Stimulated activated CD8-positive, alpha-beta memory T cell treated with anti-CD3 and anti-CD28 coated beads, Interleukin-4, amount 100 ng/mL, for 24 hours (primary cell): Measurements from ENCODE around the gene MGLL.

ENCODE experiments used
- DNase-seq: peaks from one replicate; pipeline ENCODE4 v3.0.0-alpha.2; 2020; ENCODE audit warnings: low read depth

MGLL gene

DNA sequence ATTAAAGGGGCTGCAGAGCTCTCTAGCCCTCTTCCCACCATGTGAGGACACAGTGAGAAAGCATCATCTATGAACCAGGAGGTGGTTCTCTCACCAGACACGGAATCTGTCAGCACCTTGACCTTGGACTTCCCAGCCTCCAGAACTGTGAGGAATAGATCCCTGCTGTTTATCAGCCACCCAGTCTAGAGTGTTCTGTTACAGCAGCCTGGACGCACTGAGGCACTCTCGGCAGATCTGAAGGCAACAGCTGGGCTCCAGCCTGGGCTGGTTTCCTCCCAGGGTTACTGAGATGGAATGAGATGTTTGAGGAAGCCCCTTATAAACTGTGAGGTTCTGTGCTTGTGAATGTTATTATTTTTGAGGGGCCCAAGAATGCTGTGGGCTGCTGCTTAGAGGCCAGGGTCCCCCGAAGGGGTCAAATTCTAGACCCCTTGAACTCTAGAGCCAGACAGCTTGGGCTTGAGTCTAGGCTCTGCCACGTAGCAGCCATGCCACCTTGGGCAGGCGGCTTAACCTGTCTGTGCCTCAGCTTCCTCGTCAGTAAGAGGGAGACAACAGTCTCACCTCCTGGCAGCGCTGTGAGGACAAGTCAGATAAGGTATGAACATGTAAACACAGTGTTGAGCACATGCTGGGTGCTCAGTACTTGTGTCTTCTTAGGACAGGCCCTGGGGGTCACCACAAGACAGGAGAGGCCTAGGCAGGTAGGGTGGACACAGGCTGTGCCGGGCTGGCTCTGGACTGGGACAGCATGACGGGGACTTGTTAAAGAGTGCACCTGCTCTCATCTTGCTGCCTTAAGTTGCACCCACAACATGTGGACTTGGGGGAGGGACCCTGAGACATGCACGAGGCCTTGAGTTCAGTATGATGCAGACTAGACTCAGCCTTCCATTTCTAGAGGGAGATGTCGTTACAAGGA is 49.2 kb downstream of the MGLL start:
- no peak for DNase-seq

DNA sequence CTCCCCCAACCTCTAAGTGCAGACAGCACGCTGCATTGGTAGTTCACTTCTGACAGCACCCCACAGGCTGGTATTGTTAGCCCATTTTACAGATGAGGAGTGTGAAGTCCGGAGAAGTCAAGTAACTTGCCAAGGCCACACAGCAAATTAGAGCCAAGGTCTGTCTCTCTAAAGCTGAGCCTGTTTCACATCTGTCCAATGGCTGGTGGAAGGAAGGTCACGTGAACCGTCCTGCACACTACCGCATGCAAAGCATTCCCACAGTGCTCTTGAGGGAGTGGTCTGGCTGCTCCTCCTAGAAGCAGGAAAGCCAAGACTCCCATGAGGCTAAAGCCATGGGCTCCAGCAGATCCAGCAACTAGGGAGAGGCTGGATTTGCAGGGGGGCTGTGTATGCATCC is 50.0 kb downstream of the MGLL start:
- no peak for DNase-seq

DNA sequence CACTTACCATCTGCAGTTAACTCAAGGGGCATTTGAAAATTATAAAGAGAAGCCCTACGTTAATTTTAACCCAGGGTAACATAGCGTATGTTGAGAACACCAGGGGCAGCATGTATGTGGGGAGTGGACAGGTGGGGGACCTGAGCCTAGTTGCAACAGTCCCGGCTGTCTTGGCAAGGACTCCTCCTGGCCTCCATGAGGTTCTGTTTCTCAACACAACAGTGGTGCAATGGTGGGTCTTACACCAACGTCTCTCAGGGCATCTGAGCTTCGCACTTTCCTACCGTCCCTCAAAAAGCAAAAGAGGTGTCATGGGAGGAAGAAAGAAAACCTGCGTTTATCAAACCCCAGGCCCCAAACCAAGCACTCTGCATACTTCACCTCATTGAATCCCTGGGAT is 50.6 kb downstream of the MGLL start:
- no peak for DNase-seq

DNA sequence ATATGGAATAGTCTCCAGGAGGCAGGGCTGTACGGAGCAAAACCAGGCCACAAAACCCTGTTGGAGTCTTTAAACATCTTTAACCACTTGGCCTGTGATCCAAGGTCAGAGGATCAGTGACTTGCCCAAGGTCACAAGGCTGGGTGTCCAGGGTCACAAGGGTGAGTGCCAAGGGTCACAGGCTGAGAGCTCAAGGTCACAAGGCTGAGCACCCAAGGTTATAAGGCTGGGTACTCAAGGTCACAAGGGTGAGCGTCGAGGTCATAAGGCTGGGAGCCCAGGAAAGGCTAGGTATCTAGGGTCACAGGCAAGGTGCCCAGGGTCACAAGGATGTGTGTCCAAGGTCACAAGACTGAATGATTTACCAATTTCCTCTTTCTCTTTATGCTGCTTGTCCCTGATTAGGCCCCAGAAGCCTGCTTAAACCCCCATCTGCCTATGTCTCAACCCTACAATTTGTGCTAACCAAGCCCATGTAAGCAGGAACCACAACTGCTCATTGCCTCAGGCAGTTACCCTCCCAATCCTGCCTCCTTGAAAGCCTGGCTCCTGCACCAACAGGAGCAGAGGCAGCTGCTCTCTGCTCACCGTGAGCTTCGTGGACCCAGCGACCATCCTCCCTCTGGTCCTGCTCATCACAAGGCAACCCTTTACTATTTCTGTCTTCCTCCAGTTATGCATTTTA is 51.5 kb downstream of the MGLL start:
- DNase-seq, result no peak

DNA sequence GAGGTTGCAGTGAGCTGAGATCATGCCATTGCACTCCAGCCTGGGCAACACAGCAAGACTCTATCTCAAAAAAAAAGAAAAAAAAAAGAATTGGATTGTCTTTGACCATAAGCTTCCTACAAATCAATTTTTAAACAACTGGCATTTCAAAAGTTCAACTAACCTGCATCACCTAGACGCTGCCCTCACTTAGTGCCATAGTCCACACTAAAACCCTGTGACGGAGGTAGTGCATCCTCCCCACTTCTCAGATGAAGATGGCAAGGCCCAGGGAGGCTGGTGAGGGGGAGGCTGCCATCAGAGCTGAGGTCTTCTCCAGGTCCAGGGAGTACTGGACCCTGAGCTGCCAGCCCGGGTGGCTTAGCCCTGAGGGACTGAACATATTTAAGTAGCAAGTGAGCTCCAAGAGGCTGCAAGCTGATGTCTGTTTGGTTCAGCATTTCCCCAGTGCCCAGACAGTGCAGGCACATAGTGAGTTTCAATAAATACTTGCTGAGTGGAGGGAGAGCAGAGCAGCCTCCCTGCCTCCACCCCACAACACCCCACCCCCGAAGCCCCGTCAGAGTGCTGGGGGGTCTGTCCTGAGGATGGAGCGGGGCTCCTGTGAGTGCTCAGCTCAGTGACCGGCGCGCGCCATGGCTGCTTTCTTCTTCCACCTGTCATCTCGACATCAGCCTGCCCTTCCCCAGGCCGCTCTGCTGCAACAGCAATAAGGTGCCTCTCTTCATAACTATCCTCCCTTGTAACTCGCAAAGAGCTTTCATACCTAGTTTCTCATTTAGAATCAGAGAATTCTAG is 52.8 kb downstream of the MGLL start:
- DNase-seq, result no peak

- DNase-seq, result no peak
Observed at GRCh38 chr3:127768346-127769008, 53.8 kb downstream of the MGLL start.

DNA sequence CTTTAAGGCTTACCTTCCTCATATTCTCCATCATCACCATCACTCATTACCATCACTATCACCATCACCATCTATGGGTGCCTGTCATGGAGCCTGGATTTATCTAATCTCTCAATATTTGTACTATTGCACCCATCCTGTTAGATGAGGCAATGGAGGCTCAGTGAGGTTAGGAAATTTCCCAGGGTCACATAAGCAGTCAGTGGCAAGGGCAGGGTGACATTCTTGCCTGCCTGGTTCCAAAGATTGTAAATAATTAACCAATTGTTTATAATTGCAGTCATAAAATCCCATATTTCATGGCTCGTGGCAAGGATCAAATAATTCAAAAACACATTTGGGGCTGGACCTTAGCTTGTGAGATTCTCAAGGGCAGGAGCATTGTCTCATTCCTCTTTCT is 55.2 kb downstream of the MGLL start:
- no peak for DNase-seq

GRCh38 chr3:127765735-127766134 is 56.6 kb downstream of the MGLL start:
- DNase-seq, result no peak

GRCh38 chr3:127764841-127765362 is 57.4 kb downstream of the MGLL start:
- DNase-seq, result no peak

DNA sequence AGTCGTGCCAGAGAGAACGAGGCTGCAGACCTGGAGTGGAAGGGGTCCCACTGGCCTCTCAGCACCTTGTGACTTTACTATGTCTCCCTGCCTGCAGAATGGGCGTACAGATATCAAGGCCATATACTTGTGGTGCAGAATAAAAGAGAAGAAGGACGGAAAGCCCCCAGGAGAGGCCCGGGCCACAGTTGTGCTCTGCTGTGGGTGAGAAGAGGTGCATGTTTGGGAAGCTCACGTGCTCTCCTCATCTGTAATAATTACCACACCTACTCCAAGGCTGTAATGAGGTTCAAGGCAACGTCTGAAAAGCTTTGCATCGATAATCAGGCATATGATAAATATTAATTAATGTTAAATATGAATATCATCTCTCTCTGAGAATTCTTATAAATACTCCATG is 58.0 kb downstream of the MGLL start:
- DNase-seq, result no peak

DNA sequence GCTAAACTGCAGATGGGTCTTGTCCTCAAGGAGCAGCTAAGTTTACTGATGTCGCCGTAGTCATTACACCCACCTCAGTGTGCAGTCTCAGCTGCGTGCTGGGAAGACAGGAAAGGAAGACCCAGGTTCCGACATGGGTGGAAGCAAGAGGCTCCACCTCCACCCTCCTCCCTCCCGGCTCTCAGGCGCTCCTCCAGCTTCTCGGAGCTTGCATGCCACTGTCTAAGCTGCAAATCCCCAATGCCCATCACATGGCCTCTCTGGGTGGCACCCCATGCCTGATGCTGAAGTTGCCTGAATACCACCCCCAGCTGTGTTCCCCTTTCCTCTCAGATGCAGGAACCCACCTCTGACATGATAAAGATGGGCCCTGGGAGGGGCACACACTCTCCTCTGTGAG is 58.5 kb downstream of the MGLL start:
- no peak for DNase-seq

- no peak for DNase-seq
Observed at GRCh38 chr3:127763337-127763736, 59.0 kb downstream of the MGLL start.

DNA sequence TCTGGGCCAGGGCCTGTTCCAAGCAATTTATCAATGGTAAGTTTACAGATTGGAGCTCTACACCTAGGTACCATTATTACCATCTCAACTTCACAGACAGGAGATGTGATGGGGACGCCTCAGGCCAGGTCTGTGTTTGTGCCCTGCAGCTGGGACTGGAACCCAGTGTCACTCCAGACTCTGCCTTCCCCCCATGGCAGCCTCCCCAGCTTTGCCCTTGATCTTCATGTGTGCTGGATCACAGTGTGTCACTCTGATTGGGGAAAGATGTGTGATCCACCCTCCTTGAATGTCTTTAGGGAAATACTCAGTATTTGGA is 59.6 kb downstream of the MGLL start:
- DNase-seq, result no peak

DNA sequence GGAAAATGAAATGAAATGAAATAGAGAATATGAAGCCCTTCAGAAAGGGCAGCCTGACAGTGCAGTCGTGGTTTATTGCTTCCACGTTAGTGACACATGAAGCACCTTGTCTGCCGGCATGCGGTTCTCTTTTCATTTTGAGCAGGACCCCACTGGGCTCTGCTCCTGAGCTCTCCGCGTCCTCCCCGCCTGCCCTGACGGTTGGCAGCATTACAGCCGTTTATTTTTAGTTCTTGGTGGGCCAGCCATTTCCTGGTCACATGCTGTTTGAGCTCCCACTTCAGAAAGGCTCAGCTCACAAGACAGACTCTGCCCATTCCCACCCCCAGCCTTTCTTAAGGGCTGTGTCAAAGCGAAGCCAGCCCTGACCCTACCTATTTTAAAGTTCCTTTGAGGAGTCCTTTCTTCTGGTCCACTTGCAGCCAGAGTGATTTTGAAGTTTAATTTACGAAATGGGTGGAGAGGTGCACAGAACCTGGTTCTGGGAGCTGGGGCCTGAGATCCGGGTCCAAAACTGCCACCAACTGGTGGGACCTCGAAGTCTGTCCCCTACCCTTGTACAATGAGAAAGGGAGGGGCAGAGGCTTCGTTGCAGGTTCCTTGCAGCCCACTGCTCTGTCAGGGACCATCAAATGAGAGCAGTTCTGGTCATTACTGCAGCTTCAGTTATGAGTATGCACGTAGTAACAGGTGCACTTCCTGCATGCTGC is 60.1 kb downstream of the MGLL start:
- DNase-seq, result no peak

GRCh38 chr3:127761441-127761801 is 60.9 kb downstream of the MGLL start:
- no peak for DNase-seq

DNA sequence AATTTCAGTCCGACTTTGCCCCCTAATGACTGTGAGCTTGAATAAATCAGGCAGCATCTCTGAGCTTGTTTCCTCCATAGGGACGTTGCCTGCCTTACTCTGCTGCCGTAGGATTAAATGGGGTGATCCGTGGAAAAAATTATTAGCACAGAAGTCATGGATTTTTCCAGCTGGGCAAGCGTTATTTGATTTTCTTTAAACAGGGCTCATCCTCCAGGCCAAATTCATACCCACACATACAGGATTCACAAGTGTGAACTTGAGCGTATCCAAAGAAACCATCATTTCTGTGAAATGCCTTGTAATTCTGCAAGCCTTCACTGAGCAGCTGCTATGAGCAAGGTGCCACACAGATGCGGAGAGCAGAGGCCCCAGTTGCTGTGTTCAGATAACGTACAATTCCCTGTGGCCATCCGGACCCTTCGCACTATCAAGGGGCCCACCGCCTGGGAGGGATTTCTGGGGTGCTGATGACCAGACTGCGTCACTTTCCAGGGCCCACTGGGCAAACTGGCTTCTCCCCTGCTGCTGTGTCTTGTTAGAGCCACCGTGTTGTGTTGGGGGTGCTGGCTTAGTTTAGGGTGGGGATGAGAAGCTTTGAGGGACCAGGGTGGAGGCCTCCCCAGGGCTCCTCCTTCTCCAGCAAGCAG is 61.4 kb downstream of the MGLL start:
- DNase-seq, result no peak

GRCh38 chr3:127760361-127760760 is 62.0 kb downstream of the MGLL start:
- DNase-seq, result no peak

GRCh38 chr3:127759826-127760225 is 62.5 kb downstream of the MGLL start:
- no peak for DNase-seq

DNA sequence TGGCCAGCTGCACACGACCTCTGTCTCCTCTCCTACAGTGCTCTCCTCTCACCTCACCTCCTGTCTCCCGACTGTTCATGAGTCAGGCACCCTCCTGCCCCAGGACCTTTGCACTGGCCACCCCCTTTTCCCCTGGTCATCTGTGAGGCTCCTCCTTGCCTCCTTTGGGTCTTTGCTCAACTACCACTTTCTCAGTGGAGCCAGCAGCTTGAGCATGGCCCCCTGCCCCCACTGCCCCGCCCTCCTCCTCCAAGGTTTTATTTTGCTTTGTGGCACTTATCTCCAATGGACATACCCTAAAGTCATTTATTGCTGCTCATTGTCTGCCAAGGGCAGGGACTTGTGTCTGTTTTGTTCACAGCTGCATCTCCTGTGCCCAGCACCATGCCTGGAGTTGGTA is 64.3 kb downstream of the MGLL start:
- DNase-seq, result no peak

DNA sequence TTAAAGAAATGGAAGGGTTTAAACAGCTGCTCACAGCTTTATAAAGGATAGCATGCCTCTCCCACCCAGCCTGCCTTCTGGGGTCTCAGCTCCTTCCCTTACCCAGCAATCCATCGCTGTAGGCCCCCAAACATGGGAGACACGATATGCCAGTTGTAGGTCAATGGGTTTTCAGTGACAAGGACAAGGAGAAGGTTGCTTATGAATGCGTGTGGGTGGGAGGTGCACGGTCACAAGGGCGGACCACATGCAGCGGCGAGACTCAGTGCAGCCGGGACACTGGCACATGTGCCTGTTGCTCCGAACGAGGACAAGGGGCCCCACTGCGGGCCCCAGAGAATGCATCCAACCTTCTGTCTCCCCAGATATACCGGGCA is 67.0 kb downstream of the MGLL start:
- no peak for DNase-seq
